Astrocyte of the cerebellum (primary cell): ENCODE data around the gene SPART.
"Not testable (repeated sequence)": the region's sequence is repeated elsewhere in the genome, so short reads cannot be mapped to it uniquely, and the experiment has no call there.

Source experiments
- DNase-seq: peaks from one replicate; pipeline ENCODE4 v3.0.0-alpha.2; 2011; ENCODE audit warnings: low read depth
- H3K4me3 ChIP-seq: 2 replicates; pipeline ENCODE4 v1.5.1; 2011; ENCODE audit warnings: mild to moderate bottlenecking, low read depth, low read length, moderate library complexity
- in situ Hi-C: cut with HindIII; loops from 2 replicates; pipeline ENCODE4 v1.10.0; 2017; ENCODE audit warnings: low sequenced_read_pairs
- TF ChIP-seq, protein P1 (sequence below): IDR thresholded peaks from 2 replicates; pipeline ENCODE4 v1.5.1; 2012; ENCODE audit warnings: low read length, low read depth, moderate library complexity, mild to moderate bottlenecking; ENCODE audit errors: missing control alignments

Gene SPART

DNA sequence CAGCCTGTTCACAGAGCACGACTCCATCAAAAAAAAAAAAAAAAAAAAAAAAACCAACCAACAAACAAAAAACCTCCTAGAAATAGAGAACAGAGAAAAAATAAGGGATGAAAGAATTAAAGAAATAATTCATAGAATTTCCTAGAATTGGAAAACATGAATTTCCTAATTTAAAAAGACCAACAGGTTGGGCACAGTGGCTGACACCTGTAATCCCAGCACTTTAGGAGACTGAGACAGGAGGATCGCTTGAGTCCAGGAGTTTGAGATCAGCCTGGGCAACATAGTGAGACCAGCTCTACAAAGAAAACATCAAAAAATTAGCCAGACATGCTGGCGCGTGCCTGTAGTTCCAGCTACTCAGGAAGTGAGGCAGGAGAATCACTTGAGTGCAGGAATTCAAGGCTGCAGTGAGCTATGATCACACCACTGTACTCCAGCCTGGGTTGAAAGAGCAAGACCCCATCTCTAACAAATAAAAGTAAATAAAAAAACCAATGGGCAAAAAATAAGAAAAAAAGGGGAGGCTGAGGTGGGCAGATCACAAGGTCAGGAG is 6.5 kb downstream of the SPART start:
- no peak overlapping the region for H3K4me3 ChIP-seq
- DNase-seq = no peak
- in situ Hi-C loops = loop anchor here (5.0 kb wide), 1 partner anchor 77 kb away; no protein-coding TSS in a partner anchor
- TF ChIP-seq, protein P1, sequence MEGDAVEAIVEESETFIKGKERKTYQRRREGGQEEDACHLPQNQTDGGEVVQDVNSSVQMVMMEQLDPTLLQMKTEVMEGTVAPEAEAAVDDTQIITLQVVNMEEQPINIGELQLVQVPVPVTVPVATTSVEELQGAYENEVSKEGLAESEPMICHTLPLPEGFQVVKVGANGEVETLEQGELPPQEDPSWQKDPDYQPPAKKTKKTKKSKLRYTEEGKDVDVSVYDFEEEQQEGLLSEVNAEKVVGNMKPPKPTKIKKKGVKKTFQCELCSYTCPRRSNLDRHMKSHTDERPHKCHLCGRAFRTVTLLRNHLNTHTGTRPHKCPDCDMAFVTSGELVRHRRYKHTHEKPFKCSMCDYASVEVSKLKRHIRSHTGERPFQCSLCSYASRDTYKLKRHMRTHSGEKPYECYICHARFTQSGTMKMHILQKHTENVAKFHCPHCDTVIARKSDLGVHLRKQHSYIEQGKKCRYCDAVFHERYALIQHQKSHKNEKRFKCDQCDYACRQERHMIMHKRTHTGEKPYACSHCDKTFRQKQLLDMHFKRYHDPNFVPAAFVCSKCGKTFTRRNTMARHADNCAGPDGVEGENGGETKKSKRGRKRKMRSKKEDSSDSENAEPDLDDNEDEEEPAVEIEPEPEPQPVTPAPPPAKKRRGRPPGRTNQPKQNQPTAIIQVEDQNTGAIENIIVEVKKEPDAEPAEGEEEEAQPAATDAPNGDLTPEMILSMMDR = no peak

- TF ChIP-seq, protein P1 = no peak
- H3K4me3 ChIP-seq = no peak overlapping the region
- in situ Hi-C loops = no loop called here
- DNase-seq = no peak
These were observed 8.1 kb downstream of the SPART start for GRCh38 chr13:36337938-36338641.

GRCh38 chr13:36332986-36333385 is 13.2 kb downstream of the SPART start:
- in situ Hi-C loops = no loop called here
- DNase-seq = no peak

DNA sequence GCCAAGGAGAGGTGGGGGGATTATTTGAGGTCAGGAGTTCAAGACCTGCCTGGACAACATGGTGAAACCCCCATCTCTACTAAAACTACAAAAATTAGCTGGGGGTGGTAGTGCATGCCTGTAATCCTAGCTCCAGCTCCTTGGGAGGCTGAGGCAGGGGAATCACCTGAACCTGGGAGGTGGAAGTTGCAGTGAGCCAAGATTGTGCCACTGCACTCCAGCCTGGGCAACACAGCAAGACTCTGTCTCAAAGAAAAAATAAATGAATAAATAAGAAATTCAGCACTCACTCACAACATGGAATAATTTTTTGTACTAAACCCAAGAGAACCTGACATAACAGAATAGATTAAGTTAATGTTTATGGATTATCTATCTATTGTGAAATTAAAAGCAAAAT is 13.9 kb downstream of the SPART start:
- in situ Hi-C loops, DNase-seq, H3K4me3 ChIP-seq: not testable (repeated sequence)

More at GRCh38 chr13:36332986-36333385, 13.2 kb downstream of the SPART start:
- H3K4me3 ChIP-seq = no peak overlapping the region
- TF ChIP-seq, protein P1 = no peak

DNA sequence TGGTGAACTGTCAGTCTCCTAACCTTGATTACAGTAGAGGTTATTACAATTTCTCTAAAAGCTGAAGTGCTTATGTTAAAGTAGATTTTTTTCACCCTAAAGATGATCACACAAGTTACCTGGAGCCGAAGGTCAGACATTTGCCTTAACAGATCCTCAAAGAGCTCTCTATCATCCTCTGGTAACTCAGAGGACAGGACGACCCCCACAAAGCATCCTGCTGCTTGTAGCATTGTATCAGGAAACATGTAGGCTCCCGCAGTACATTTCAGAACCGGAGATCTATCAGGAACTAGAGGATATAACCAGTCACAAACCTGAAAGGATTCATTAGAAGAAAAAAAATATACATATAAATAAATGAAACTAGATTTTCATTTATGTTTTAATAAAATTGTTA is 14.9 kb downstream of the SPART start:
- H3K4me3 ChIP-seq = no peak overlapping the region
- TF ChIP-seq, protein P1 = no peak
- in situ Hi-C loops = no loop called here
- no peak for DNase-seq

DNA sequence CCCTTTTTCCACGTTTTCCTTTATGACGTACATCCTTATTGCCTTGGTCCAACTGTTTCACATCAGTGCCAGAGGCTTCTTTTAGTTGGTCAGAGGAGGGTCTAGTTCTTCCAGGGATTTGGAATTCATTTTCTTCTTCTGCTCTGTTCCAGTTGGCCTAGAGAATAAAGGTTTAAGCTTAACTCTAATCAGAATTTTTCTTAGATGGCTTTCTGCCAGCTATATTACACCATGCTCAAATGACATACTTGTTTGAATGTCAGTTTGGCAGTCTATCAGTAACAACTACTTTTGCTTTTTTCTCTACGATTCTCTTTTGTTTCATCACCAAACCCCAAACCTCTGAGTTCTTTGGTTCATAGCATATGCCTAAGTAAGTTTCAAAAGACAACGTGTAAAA is 16.8 kb downstream of the SPART start:
- no peak overlapping the region for H3K4me3 ChIP-seq
- TF ChIP-seq, protein P1 = no peak
- in situ Hi-C loops = no loop called here
- DNase-seq = no peak

- TF ChIP-seq, protein P1 = no peak
- no peak overlapping the region for H3K4me3 ChIP-seq
- in situ Hi-C loops = no loop called here
- DNase-seq = no peak
These were observed 17.4 kb downstream of the SPART start for GRCh38 chr13:36328821-36329220.
